Measurements from ENCODE around the gene STOX1.
"Not testable (repeated sequence)": the region's sequence is repeated elsewhere in the genome, so short reads cannot be mapped to it uniquely, and the experiment has no call there.

Gene STOX1

GRCh38 chr10:68826764-68827591 lies at the start of gene STOX1:
TSS of gene STOX1 (plus strand) at chr10:68827531. CDS start at chr10:68827624, 93 bp downstream.
- DNase-seq, result peak; percentile 85

GRCh38 chr10:68781613-68782574 lies 45.4 kb upstream of the STOX1 start:
- DNase-seq, result peak; percentile 25

DNA sequence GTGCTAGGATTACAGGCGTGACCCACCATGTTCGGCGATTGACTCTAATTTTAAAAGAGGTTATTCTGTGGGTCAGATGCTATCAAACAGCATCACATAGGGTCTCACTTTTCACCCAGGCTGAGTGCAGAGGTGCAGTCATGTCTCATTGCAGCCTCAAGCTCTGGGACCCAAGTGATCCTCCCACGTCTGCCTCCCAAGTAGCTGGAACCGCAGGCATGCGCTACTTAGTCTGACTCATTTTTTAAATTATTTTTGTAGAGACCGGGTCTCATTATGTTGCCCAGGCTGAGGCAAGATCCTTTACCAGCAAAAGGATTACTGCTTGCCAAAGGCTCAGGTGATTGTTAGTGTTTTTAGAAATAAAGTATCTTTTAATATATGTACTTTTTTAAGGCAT lies 42.9 kb upstream of the STOX1 start:
- DNase-seq, result no peak

GRCh38 chr10:68787813-68788212 lies 39.5 kb upstream of the STOX1 start:
- no peak for DNase-seq

GRCh38 chr10:68790476-68790875 lies 36.9 kb upstream of the STOX1 start:
- peak; percentile 30 for DNase-seq

- DNase-seq, result no peak
Observed at GRCh38 chr10:68792115-68792514, 35.2 kb upstream of the STOX1 start.

GRCh38 chr10:68795886-68796532 lies 31.3 kb upstream of the STOX1 start:
- no peak for DNase-seq

DNA sequence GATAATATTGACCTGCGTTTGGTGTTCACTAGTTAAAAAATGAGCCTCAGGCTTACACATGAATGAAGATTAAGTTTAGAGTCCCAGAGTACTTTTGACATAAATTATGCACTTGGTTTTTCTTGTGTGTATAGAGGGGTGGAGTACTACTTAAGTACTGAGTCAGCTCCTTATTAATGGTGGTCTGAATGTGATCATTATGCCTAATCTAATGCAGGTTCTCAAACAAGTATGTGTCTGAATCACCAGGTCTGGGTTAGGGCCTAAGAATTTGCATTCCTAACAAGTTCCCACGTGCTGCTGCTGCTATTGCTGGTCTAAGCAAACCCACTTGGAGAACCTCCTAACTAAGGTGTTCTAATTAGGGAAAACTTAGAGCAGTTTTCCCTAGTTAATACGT lies 30.7 kb upstream of the STOX1 start:
- DNase-seq, result no peak

- DNase-seq, result no peak
Observed at GRCh38 chr10:68800211-68800610, 27.1 kb upstream of the STOX1 start.

GRCh38 chr10:68804692-68805091 lies 22.6 kb upstream of the STOX1 start:
- DNase-seq, result no peak

DNA sequence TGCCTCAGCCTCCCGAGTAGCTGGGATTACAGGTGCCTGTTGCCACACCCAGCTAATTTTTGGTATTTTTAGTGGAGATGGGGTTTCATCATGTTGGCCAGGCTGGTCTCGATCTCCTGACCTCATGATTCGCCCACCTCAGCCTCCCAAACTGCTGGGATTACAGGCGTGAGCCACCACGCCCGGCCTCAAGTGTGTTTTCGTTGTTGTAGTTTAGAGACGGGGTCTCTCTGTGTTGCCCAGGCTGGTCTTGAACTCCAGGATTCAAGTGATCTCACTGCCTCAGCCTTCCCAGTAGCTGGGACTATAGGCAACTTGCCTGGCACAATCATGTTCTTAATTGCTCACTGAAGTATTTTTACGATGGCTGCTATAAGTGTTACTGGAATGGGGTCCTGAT lies 16.5 kb upstream of the STOX1 start:
- DNase-seq, result not testable (repeated sequence)

DNA sequence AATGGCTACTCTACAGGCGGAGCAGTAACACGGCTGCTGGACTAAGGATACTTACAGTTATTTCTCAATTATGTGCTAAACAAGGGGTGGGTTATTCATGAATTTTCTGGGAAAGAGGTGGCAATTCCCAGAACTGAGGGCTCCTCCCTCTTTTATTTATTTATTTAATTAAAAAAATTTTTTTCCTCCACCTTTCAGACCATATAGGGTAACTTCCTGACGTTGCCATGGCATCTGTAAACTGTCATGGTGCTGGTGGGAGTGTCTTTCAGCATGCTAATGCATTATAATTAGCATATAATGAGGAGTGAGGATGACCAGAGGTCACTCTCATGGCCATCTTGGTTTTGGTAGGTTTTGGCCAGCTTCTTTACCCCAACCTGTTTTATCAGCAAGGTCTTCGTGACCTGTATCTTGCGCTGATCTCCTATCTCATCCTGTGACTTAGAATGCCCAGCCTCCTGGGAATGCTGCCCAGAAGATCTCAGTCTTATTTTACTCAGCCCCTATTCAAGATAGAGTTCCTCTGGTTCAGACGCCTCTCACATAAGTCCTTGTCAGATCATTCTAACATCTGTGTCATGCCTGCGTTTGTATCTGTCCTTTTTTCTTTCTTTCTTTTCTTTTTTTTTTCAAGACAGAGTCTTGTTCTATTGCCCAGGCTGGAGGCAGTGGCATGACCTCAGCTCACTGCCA lies 15.9 kb upstream of the STOX1 start:
- DNase-seq, result no peak

- DNase-seq, result no peak
Observed at GRCh38 chr10:68812420-68812819, 14.9 kb upstream of the STOX1 start.

GRCh38 chr10:68813559-68813958 lies 13.8 kb upstream of the STOX1 start:
- no peak for DNase-seq

DNA sequence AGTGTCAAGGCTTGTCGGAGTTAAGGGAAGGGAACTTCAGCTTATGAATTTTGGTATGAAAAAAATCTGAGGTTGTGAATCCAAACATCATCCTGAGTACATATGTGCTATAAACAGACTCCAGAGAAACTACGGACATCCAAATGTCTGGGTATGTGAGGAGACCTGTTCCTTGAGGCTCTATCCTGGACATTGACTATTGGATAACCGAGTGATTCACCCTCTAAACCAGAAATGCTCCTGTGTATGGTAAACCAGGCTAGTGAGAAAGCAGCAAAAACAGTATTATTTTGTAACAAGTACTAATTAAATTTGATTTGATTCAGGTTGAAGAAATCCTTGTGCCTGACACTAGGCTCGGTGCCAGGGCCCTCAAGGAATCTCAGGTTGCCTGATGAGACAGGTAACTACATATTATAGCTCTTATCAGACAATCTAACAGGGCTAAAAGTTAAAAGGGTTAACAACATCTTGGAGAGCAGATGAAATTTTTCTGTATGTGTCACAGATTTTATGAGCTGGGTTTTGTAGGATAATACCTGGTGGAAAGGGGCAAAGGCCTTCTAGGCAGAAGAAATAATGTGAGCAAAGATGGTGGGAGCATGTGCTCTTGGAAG lies 10.4 kb upstream of the STOX1 start:
- DNase-seq, result no peak

- not testable (repeated sequence) for DNase-seq
Observed at GRCh38 chr10:68820359-68820758, 7.0 kb upstream of the STOX1 start.

DNA sequence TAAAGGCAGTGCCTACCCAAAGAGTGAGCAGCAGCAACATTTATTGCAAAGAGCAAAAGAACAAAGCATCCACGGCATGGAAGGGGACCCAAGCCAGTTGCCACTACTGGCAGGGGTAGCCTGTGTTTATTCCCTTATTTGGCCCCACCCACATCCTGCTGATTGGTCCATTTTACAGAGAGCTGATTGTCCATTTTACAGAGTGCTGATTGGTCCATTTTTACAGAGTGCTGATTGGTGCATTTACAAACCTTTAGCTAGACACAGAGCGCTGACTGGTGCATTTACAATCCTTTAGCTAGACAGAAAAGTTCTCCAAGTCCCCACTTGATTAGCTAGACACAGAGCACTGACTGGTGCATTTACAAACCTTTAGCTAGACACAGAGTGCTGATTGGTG lies 4.7 kb upstream of the STOX1 start:
- DNase-seq, result not testable (repeated sequence)

DNA sequence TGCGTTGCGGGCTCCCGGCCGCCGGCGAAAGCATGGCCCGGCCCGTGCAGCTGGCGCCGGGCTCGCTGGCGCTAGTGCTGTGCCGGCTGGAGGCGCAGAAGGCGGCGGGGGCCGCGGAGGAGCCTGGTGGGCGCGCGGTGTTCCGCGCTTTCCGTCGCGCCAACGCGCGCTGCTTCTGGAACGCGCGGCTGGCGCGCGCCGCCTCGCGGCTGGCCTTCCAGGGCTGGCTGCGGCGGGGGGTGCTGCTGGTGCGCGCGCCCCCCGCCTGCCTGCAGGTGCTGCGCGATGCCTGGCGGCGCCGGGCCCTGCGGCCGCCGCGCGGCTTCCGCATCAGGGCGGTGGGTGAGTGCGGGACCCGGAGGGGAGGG lies 245 bp downstream of the STOX1 start:
- DNase-seq, result not testable (repeated sequence)

- peak; percentile 61 for DNase-seq
Observed at GRCh38 chr10:68828083-68828601, 811 bp downstream of the STOX1 start.

DNA sequence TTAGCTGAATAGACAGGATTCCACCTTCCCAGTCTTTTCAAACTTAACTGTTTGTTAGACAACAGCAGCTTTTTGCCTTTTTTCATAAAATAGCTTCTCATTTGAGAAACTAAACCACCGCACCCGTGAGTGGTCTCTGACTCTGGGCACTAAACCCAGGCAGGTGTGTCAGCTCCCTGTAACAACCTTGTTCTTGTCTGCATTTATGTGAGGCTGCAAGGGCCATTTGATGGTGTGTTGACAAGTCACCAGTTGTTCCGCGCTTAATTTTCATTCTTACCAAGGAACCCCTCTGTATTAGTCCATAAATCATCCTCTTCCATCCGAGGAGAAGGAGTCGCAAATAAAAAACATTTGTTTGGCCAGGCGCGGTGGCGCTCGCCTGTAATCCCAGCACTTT lies 1.5 kb downstream of the STOX1 start:
- no peak for DNase-seq

DNA sequence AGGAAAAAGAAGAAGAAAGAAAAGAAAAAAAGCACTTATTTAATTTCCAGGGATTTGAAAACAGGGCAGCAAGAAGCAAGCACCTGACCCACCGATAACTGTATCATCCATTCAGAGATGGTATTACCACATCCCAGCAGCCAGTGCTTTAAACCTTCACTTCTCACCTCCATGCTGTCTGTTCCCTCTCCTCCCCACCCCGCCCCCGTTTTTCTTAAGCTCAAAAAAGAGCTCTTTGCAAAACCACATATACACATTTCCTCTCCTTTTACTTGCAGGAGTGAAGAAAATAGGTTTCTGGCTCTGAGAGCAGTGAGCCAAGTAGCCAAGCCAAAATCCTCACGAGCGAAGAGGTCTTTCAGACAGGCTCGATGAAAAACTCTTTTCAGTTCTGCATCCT lies 2.2 kb downstream of the STOX1 start:
- DNase-seq, result no peak

- no peak for DNase-seq
Observed at GRCh38 chr10:68829952-68830351, 2.6 kb downstream of the STOX1 start.
